Type B pancreatic cell (in vitro differentiated cells): ENCODE measurements around the gene CNGA1. TPM values are rescaled to one million over a fixed set of nuclear protein-coding genes. Genes with fewer than 3 reads are reported as not detected.

Source experiments
- DNase-seq: peaks from one replicate; pipeline ENCODE4 v3.0.0; 2021; ENCODE audit warnings: mixed read lengths; ENCODE audit not compliant: unreplicated experiment; ENCODE audit errors: extremely low spot score
- H3K27ac Mint-ChIP-seq: 2 replicates; pipeline ENCODE4 v1.8.0; 2021; ENCODE audit warnings: mild to moderate bottlenecking, mixed read lengths
- H3K27me3 Mint-ChIP-seq: 2 replicates; pipeline ENCODE4 v1.8.0; 2021; ENCODE audit warnings: mixed read lengths
- H3K36me3 Mint-ChIP-seq: 2 replicates; pipeline ENCODE4 v1.8.0; 2021; ENCODE audit warnings: mixed read lengths
- H3K4me1 Mint-ChIP-seq: one replicate; pipeline ENCODE4 v1.8.0; 2021; ENCODE audit warnings: mixed read lengths; ENCODE audit not compliant: unreplicated experiment
- H3K4me3 Mint-ChIP-seq: 2 replicates; pipeline ENCODE4 v1.8.0; 2021; ENCODE audit warnings: mild to moderate bottlenecking, mixed read lengths
- H3K9me3 Mint-ChIP-seq: 2 replicates; pipeline ENCODE4 v1.8.0; 2021; ENCODE audit warnings: mixed read lengths
- total RNA-seq: library from RNA; stranded (reverse); gene quantifications from 2 replicates; pipeline ENCODE4 v1.2.1, GENCODE V29; 2021; ENCODE audit warnings: low replicate concordance
- TF ChIP-seq, protein P1 (sequence below): fragments of 200-600 bp; sonication (generic); conservative IDR thresholded peaks from 2 replicates; pipeline ENCODE4 v1.5.0; 2021; ENCODE audit warnings: antibody characterized with exemption, mild to moderate bottlenecking

The CNGA1 gene
- total RNA-seq, 1 donor from 2014 or later: 1.0 TPM

DNA sequence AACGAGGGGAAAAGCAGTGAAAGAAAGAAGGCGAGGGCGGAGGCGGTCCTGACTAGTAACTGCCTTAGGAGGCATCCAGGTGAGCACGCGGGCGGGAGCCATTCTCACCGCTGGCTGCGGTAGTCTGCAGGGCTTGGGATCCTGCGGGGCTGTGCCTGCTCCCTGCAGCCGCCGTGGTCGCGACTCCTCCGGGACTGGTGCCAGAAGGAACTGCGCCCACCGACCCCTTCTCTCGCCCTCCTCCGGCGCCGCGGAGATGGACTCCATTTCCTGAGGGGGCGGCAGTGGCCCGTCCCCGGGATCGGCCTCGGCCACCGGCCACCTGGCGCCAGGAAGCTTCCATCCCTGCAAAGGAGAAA, 102.6 kb downstream of the CNGA1 start:
- H3K4me1 Mint-ChIP-seq: peaks cover 33% of the 10 kb centered on the region
- H3K27me3 Mint-ChIP-seq: no peaks in the 10 kb centered on the region
- peaks cover 24% of the 10 kb centered on the region for H3K36me3 Mint-ChIP-seq
- TF ChIP-seq, protein P1, sequence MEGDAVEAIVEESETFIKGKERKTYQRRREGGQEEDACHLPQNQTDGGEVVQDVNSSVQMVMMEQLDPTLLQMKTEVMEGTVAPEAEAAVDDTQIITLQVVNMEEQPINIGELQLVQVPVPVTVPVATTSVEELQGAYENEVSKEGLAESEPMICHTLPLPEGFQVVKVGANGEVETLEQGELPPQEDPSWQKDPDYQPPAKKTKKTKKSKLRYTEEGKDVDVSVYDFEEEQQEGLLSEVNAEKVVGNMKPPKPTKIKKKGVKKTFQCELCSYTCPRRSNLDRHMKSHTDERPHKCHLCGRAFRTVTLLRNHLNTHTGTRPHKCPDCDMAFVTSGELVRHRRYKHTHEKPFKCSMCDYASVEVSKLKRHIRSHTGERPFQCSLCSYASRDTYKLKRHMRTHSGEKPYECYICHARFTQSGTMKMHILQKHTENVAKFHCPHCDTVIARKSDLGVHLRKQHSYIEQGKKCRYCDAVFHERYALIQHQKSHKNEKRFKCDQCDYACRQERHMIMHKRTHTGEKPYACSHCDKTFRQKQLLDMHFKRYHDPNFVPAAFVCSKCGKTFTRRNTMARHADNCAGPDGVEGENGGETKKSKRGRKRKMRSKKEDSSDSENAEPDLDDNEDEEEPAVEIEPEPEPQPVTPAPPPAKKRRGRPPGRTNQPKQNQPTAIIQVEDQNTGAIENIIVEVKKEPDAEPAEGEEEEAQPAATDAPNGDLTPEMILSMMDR: no peak
- DNase-seq: peak; percentile 70
- H3K4me3 Mint-ChIP-seq: peak overlapping the region; percentile 93
- no peaks in the 10 kb centered on the region for H3K9me3 Mint-ChIP-seq
- peak overlapping the region; percentile 89 for H3K27ac Mint-ChIP-seq

DNA sequence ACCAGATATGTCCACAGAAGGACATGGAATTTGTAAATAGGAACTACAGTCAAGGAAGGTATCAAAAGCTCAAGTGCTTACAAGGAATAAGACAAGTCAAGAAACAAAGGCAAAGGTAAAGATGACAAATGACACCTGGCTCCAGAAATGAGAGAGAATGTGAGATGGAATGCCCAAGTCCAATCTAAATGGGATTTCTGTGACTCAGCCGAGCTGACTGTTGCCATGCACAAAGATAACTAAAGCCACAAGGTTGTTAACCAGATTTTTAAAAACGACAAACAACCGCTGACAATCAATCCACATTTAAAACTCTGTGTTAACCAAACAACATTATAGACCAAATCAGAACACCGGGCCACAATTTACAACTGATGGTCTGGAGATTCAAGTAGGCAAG, 103.2 kb downstream of the CNGA1 start:
- TF ChIP-seq, protein P1: no peak
- H3K27me3 Mint-ChIP-seq: no peaks in the 10 kb centered on the region
- peak overlapping the region; percentile 89 for H3K27ac Mint-ChIP-seq
- no peak for DNase-seq
- peaks cover 26% of the 10 kb centered on the region for H3K36me3 Mint-ChIP-seq
- H3K4me3 Mint-ChIP-seq: peak overlapping the region; percentile 93
- H3K9me3 Mint-ChIP-seq: no peaks in the 10 kb centered on the region
- H3K4me1 Mint-ChIP-seq: peaks cover 33% of the 10 kb centered on the region

DNA sequence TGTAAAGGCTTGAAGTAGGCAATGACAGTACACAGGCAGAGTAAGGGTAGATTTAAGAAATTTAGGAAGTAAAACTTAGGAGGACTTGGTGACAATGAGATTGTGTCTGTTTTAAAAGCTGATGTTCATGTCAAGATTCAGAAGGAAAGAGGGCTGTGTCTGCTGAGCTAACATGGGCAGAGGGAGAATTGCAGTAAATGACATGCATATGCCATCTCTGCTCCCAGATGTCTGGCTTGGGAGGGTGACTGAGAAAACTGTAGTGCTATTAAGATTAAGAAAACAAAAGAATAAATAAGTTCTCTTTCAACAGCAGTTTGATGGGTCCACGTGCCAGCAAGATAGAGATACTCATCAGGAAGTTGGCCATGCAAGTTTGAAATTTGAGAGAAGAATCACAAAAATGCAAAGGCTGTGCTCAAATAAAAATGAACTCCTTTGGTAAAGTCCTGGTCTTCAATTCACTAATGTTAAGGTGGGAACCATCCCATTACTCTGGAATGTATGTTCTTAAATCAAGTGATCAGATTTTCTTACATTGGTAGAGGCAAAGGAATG, 109.3 kb downstream of the CNGA1 start:
- H3K27ac Mint-ChIP-seq: no peak overlapping the region
- peaks cover 26% of the 10 kb centered on the region for H3K4me1 Mint-ChIP-seq
- H3K36me3 Mint-ChIP-seq: peaks cover 32% of the 10 kb centered on the region
- no peak overlapping the region for H3K4me3 Mint-ChIP-seq
- DNase-seq: no peak
- TF ChIP-seq, protein P1: no peak
- no peaks in the 10 kb centered on the region for H3K9me3 Mint-ChIP-seq
- H3K27me3 Mint-ChIP-seq: no peaks in the 10 kb centered on the region

DNA sequence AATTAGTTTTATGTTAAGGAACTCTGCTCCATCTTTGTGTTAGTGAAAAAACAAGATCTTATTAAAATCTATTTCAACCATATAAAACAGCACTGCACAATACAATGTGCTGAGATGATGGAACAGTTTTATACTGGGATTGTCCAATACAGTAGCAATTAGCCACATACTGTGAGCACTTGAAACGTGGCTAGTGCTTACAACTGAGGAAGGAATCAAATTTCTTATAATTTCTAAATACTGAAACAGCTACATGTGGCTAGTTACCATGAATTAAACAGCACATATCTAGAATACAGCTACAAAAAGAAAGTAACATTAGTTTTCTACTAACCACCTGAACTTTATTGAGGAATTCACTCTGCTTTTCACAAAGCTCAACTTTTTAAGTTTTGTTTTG, 116.8 kb downstream of the CNGA1 start:
- DNase-seq: no peak
- Mint-ChIP-seq H3K27ac (no peak overlapping the region), H3K9me3 (no peaks in the 10 kb centered on the region), H3K4me1 (no peaks in the 10 kb centered on the region), H3K27me3 (no peaks in the 10 kb centered on the region), H3K4me3 (no peak overlapping the region), H3K36me3 (peaks cover 22% of the 10 kb centered on the region)
- TF ChIP-seq, protein P1: no peak

DNA sequence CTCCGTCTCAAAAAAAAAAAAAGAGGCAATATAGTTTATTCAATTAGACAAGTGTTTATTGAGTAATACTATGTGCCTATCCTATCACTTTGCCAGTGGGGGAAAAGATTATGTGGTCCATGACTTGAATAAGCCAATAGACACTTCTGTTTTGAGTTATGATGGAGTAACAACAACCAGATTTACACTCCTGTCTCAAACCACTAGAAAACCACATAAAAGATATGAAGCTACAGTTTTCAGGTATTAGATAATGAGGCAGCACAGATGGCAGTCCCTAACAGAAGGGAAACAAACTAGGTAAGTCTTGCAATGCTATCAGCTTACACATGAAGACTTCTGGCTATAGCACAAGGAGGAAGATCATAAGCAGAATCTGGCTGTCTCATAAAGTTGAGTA, 124.6 kb downstream of the CNGA1 start:
- no peaks in the 10 kb centered on the region for H3K4me1 Mint-ChIP-seq
- H3K36me3 Mint-ChIP-seq: peaks cover 36% of the 10 kb centered on the region
- H3K9me3 Mint-ChIP-seq: no peaks in the 10 kb centered on the region
- TF ChIP-seq, protein P1: no peak
- no peak overlapping the region for H3K27ac Mint-ChIP-seq
- DNase-seq: no peak
- no peaks in the 10 kb centered on the region for H3K27me3 Mint-ChIP-seq
- H3K4me3 Mint-ChIP-seq: no peak overlapping the region

Other genes with a start within 250 kb of the CNGA1 start
- gene CORIN, start 178.6 kb downstream of the CNGA1 start, total RNA-seq: 1.5 and 34.6 TPM in 2 replicates
- 19.3 and 32.5 TPM in 2 replicates for gene NFXL1, start 102.1 kb downstream of the CNGA1 start, total RNA-seq
- 13.9 and 44.6 TPM in 2 replicates for gene NIPAL1, start 91 bp upstream of the CNGA1 start, total RNA-seq
- gene TXK, start 117.6 kb upstream of the CNGA1 start, total RNA-seq: 1.3 and 2.2 TPM in 2 replicates